ENCODE data around the gene CHD3. TPM values are rescaled to one million over a fixed set of nuclear protein-coding genes. Genes with fewer than 3 reads are reported as not detected.

The CHD3 gene
- total and polyA plus RNA-seq, 2 of the 13 experiments (the other 11 are each of a cell fraction or from before 2014, with no cell fraction given): 2.7 to 3.7 TPM

GRCh38 chr17:7885367-7886226 lies 3.0 kb upstream of the CHD3 start:
- Histone ChIP-seq H3K9ac (ENCODE audit: insufficient read depth, low read depth, low read length) (peak overlapping the region; percentile 55), H2AFZ (ENCODE audit: low read length) (no peak overlapping the region), H3K27ac (ENCODE audit: extremely low read length, insufficient read depth, low read length) (peak overlapping the region; percentile 39), H3K4me2 (ENCODE audit: low read depth, low read length) (peak overlapping the region; percentile 92), H3K4me1 (ENCODE audit: insufficient read depth, low read length) (peaks cover 50% of the 10 kb centered on the region), H4K20me1 (ENCODE audit: insufficient read depth, low read length) (no peaks in the 10 kb centered on the region), H3K79me2 (ENCODE audit: insufficient read depth, low read length) (no peaks in the 10 kb centered on the region), H3K27me3 (ENCODE audit: control insufficient read depth in 1 of 2, insufficient read depth in 2 of 2, low read length in 2 of 2) (peaks cover 1 to 22% of the 10 kb centered on the region in 2 experiments; a peak in 2 of 5 replicates), H3K9me3 (ENCODE audit: low read length) (no peaks in the 10 kb centered on the region), H3K36me3 (replicated peaks in 1 of 2; ENCODE audit: control insufficient read depth in 1 of 2, insufficient read depth in 2 of 2, low read length in 2 of 2) (no peaks in the 10 kb centered on the region), H3K4me3 (replicated peaks in 1 of 3; ENCODE audit: insufficient read depth in 1 of 3, low read depth in 2 of 3, low read length in 3 of 3) (peak overlapping the region; percentile 45 to 76 (median 68))
- FAIRE-seq: no peak
- intact Hi-C loops (cut with micrococcal nuclease; ENCODE audit: unreplicated experiment): loop anchor here (1.0 kb wide), 1 partner anchor 22 kb away; no protein-coding TSS in a partner anchor
- ATAC-seq: peak; percentile 23; the same call in 2 of the 3 replicates
- in situ Hi-C loops (cut with HindIII; ENCODE audit: extremely low pct_ligation_motif_present, low pct_unique_long_range_greater_than_20kb): no loop called here
- BruUV-seq (replicated peaks): no TSS peak
- 0% methylated on average over 12 of the region's 64 CpGs for WGBS (ENCODE audit: low lambda C conversion rate)
- POLR2A ChIA-PET: interaction anchor here (0.6 to 1.7 kb wide), 5 partner anchors 18 to 413 kb away, joined by 3 to 6 read pairs (median 3); partner anchors contain the start of genes KDM6B and NAA38
- CTCF ChIA-PET (ENCODE audit: low intra/inter-chr PET ratio, low total read pairs): no interaction called here
- no peak for DNase-seq (ENCODE audit: low spot score)
- TF ChIP-seq HCFC1 (IDR thresholded peaks at IDR 0.05; ENCODE audit: low read depth, low read length): no peak
- TF ChIP-seq ZNF451 (CRISPR knock-in tag; IDR thresholded peaks at IDR 0.05): peak; percentile 41; the same call in 1 of the 2 replicates
- TF ChIP-seq ZNF891 (CRISPR knock-in tag; IDR thresholded peaks at IDR 0.05): no peak
- peak; percentile 58; the same call in 1 of the 2 replicates for TF ChIP-seq ZNF687 (CRISPR knock-in tag; IDR thresholded peaks at IDR 0.05)
- no peak for TF ChIP-seq SATB2 (CRISPR knock-in tag; IDR thresholded peaks at IDR 0.05)
- TF ChIP-seq MYNN (CRISPR knock-in tag; IDR thresholded peaks at IDR 0.05; ENCODE audit: low read depth): no peak
- no peak for TF ChIP-seq ZFP1 (CRISPR knock-in tag; IDR thresholded peaks at IDR 0.05)
- TF ChIP-seq SALL1 (CRISPR knock-in tag; IDR thresholded peaks at IDR 0.05): peak; percentile 17; the same call in 1 of the 2 replicates
- no peak for TF ChIP-seq ZBTB14 (CRISPR knock-in tag; IDR thresholded peaks at IDR 0.05)
- TF ChIP-seq MAFF (IDR thresholded peaks at IDR 0.05; ENCODE audit: low read depth, low read length): no peak
- TF ChIP-seq TFDP1 (CRISPR knock-in tag; IDR thresholded peaks at IDR 0.05; ENCODE audit: borderline replicate concordance): no peak
- no peak for TF ChIP-seq NRL (CRISPR knock-in tag; IDR thresholded peaks at IDR 0.05; ENCODE audit: borderline replicate concordance)
- no peak for TF ChIP-seq ISX (CRISPR knock-in tag; conservative IDR thresholded peaks at IDR 0.05)
- peak; percentile 27; the same call in 1 of the 2 replicates for TF ChIP-seq UBTF (CRISPR knock-in tag; IDR thresholded peaks at IDR 0.05)
- no peak for TF ChIP-seq HES4 (CRISPR knock-in tag; IDR thresholded peaks at IDR 0.05; ENCODE audit: borderline replicate concordance)
